Stimulated activated CD4-positive, alpha-beta T cell treated with anti-CD3 and anti-CD28 coated beads, Interleukin-2, amount 100 ng/mL, for 4 hours (primary cell): ENCODE data around the gene EGR4.

Source experiments
- DNase-seq: peaks from one replicate; pipeline ENCODE4 v3.0.0-alpha.2; 2020; ENCODE audit warnings: low read depth

The EGR4 gene

GRCh38 chr2:73250872-73251846 is 42.2 kb downstream of the EGR4 start:
- no peak for DNase-seq

- no peak for DNase-seq
These were observed 43.7 kb downstream of the EGR4 start for GRCh38 chr2:73249636-73250035.

GRCh38 chr2:73246850-73247249 is 46.5 kb downstream of the EGR4 start:
- no peak for DNase-seq

- DNase-seq, result no peak
These were observed 48.8 kb downstream of the EGR4 start for GRCh38 chr2:73244580-73244979.

GRCh38 chr2:73243884-73244570 is 49.3 kb downstream of the EGR4 start:
- DNase-seq, result no peak
